GM23338 (cell line): ENCODE results near the gene ZNF527. TPM values are rescaled to one million over a fixed set of nuclear protein-coding genes. Genes with fewer than 3 reads are reported as not detected.

Experiments used
- ATAC-seq: fragments of 200-7000 bp; cut with Tn5 transposase; 3 replicates; pipeline ENCODE4 v1.9.1; 2020
- DNase-seq: peaks from one replicate; pipeline ENCODE4 v3.0.0-alpha.2; 2015; ENCODE audit warnings: low spot score
- H2AFZ ChIP-seq: fragments of 200-600 bp; sonication (generic); 2 replicates; pipeline ENCODE4 v1.8.0; 2016; ENCODE audit warnings: antibody characterized with exemption, mild to moderate bottlenecking, moderate library complexity
- H3F3A ChIP-seq: fragments of 200-600 bp; sonication (generic); replicated peaks from 2 replicates; pipeline ENCODE4 v1.8.0; 2017; ENCODE audit warnings: antibody characterized with exemption, mixed run types, low read depth
- H3K27ac ChIP-seq: fragments of 200-600 bp; sonication (generic); 2 replicates; pipeline ENCODE4 v1.6.1; 2016; ENCODE audit warnings: low read depth
- H3K27me3 ChIP-seq: fragments of 200-600 bp; sonication (generic); 2 replicates; pipeline ENCODE4 v1.8.0; 2016; ENCODE audit warnings: mild to moderate bottlenecking, mixed run types, moderate library complexity; ENCODE audit not compliant: insufficient read depth
- H3K36me3 ChIP-seq: fragments of 200-600 bp; sonication (generic); 2 replicates; pipeline ENCODE4 v1.8.0; 2016; ENCODE audit warnings: mild to moderate bottlenecking; ENCODE audit not compliant: insufficient read depth
- H3K4me1 ChIP-seq: fragments of 200-600 bp; sonication (generic); 2 replicates; pipeline ENCODE4 v1.8.0; 2016; ENCODE audit warnings: mild to moderate bottlenecking, moderate library complexity; ENCODE audit not compliant: insufficient read depth
- H3K4me2 ChIP-seq: fragments of 200-600 bp; sonication (generic); 2 replicates; pipeline ENCODE4 v1.7.1; 2017; ENCODE audit warnings: mixed run types
- H3K4me3 ChIP-seq: fragments of 200-600 bp; sonication (generic); 2 replicates; pipeline ENCODE4 v1.6.1; 2016; ENCODE audit warnings: mixed run types
- H3K79me2 ChIP-seq: fragments of 200-600 bp; sonication (generic); replicated peaks from 2 replicates; pipeline ENCODE4 v1.8.0; 2017; ENCODE audit warnings: mild to moderate bottlenecking; ENCODE audit not compliant: insufficient read depth
- H3K9me2 ChIP-seq: fragments of 200-600 bp; sonication (generic); 2 replicates; pipeline ENCODE4 v1.8.0; 2017; ENCODE audit not compliant: insufficient read depth
- H4K20me1 ChIP-seq: fragments of 200-600 bp; sonication (generic); replicated peaks from 2 replicates; pipeline ENCODE4 v1.8.0; 2017; ENCODE audit warnings: mild to moderate bottlenecking; ENCODE audit not compliant: insufficient read depth
- H3K27ac Mint-ChIP-seq: 2 replicates; pipeline ENCODE4 v1.8.0; 2020; ENCODE audit warnings: inconsistent platforms, mild to moderate bottlenecking, moderate library complexity, mixed read lengths
- H3K27me3 Mint-ChIP-seq: 3 replicates; pipeline ENCODE4 v1.8.0; 2022; ENCODE audit warnings: low read depth, mild to moderate bottlenecking, moderate library complexity, mixed read lengths, inconsistent platforms; ENCODE audit not compliant: insufficient read depth, poor library complexity
- H3K36me3 Mint-ChIP-seq: 3 replicates; pipeline ENCODE4 v1.8.0; 2021; ENCODE audit warnings: low read depth, mild to moderate bottlenecking, inconsistent platforms, moderate library complexity, mixed read lengths
- H3K4me1 Mint-ChIP-seq: 3 replicates; pipeline ENCODE4 v1.8.0; 2020; ENCODE audit warnings: mild to moderate bottlenecking, inconsistent platforms, mixed read lengths
- H3K4me3 Mint-ChIP-seq: 3 replicates; pipeline ENCODE4 v1.8.0; 2021; ENCODE audit warnings: moderate library complexity, mild to moderate bottlenecking, inconsistent platforms, mixed read lengths
- H3K9me3 Mint-ChIP-seq: 3 replicates; pipeline ENCODE4 v1.8.0; 2020; ENCODE audit warnings: moderate library complexity, mild to moderate bottlenecking, inconsistent platforms, mixed read lengths
- EZH2 ChIP-seq: fragments of 200-600 bp; sonication (generic); IDR thresholded peaks from one replicate; pipeline ENCODE4 v1.8.0; 2017; ENCODE audit warnings: antibody characterized with exemption, mild to moderate bottlenecking, low read depth; ENCODE audit not compliant: unreplicated experiment
- EZH2phosphoT487 ChIP-seq: fragments of 200-600 bp; sonication (generic); IDR thresholded peaks from one replicate; pipeline ENCODE4 v1.8.1; 2018; ENCODE audit warnings: antibody characterized with exemption; ENCODE audit not compliant: unreplicated experiment
- JUNB ChIP-seq: IDR thresholded peaks from one replicate; pipeline ENCODE4 v1.6.1; 2016; ENCODE audit warnings: antibody characterized with exemption; ENCODE audit not compliant: unreplicated experiment
- POLR2AphosphoS5 ChIP-seq: IDR thresholded peaks from 2 replicates; pipeline ENCODE4 v1.6.1; 2016; ENCODE audit warnings: antibody characterized with exemption, low read depth
- ZNF114 ChIP-seq: fragments of 250-450 bp; sonication (Bioruptor Pico); IDR thresholded peaks from 2 replicates; pipeline ENCODE4 v1.5.0; 2020; ENCODE audit warnings: mild to moderate bottlenecking, moderate library complexity
- polyA plus RNA-seq: library from polyadenylated mRNA; unstranded; fragments of >200 nt; fragmentation: Nextera tagmentation; extraction: Ambion mirVana; gene quantifications from 2 replicates; pipeline ENCODE4 v1.2.1, GENCODE V29; 2016
- total RNA-seq: library from RNA; depleted of rRNA; stranded (reverse); fragments of >200 nt; shearing (Covaris generic); gene quantifications from 2 replicates; pipeline ENCODE4 v1.2.3, GENCODE V29; 2014; rRNA removed
- TF ChIP-seq, protein P1 (sequence below), 2 experiments: fragments of 200-600 bp in 1 of 2; sonication (generic) in 1 of 2; conservative IDR thresholded peaks; 2 replicates each; pipeline versions ENCODE4 v1.5.1 to v1.6.1; 2016 to 2017; ENCODE audit warnings: antibody characterized with exemption in 2 of 2, low read depth in 2 of 2, mild to moderate bottlenecking in 2 of 2, moderate library complexity in 1 of 2

ZNF527 gene
- total and polyA plus RNA-seq, 2 experiments from 2014 or later, result 0.97 to 7.9 TPM

DNA sequence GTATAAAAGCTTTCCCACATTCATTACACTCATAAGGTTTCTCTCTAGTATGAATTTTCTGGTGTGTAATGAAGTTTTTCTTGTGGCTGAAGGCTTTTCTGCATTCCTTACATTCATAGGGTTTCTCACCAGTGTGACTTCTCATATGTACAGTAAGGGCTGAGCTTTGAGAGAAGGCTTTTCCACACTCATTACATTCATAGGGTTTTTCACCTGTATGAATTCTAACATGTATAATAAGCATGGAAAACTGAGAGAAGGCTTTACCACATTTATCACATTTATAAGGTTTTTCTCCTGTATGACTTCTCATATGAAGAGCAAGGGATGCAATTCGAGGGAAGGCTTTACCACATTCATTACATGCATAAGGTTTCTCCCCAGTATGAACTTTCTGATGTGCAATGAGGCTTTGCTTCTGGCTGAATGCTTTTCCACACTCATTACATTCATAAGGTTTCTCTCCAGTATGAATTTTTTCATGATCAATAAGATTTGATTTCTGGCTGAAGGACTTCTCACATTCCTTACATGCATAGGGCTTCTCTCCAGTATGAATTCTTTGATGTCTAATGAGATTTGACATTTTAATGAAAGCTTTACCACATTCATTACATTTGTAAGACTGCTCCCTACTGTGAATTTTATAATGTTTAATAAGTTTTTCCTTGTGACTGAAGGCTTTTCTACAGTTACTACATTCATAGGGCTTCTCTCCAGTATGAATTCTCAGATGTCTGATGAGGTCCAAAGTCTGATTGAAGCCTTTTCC, 42.6 kb downstream of the ZNF527 start:
- H3K4me1 Mint-ChIP-seq, result no peaks in the 10 kb centered on the region
- TF ChIP-seq ZNF114, result no peak
- no peak for TF ChIP-seq EZH2
- no peak for TF ChIP-seq EZH2phosphoT487
- TF ChIP-seq, protein P1, sequence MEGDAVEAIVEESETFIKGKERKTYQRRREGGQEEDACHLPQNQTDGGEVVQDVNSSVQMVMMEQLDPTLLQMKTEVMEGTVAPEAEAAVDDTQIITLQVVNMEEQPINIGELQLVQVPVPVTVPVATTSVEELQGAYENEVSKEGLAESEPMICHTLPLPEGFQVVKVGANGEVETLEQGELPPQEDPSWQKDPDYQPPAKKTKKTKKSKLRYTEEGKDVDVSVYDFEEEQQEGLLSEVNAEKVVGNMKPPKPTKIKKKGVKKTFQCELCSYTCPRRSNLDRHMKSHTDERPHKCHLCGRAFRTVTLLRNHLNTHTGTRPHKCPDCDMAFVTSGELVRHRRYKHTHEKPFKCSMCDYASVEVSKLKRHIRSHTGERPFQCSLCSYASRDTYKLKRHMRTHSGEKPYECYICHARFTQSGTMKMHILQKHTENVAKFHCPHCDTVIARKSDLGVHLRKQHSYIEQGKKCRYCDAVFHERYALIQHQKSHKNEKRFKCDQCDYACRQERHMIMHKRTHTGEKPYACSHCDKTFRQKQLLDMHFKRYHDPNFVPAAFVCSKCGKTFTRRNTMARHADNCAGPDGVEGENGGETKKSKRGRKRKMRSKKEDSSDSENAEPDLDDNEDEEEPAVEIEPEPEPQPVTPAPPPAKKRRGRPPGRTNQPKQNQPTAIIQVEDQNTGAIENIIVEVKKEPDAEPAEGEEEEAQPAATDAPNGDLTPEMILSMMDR (conservative IDR thresholded peaks at IDR 0.05; ENCODE audit: low read depth in 2 of 2), result no peak
- no peak for TF ChIP-seq POLR2AphosphoS5
- no peak for TF ChIP-seq JUNB
- no peak overlapping the region for H3K4me2 ChIP-seq
- no peaks in the 10 kb centered on the region for H3F3A ChIP-seq
- no peaks in the 10 kb centered on the region for H4K20me1 ChIP-seq
- H3K4me3 Mint-ChIP-seq, result no peak overlapping the region
- no peaks in the 10 kb centered on the region for H3K79me2 ChIP-seq
- no peaks in the 10 kb centered on the region for H3K9me2 ChIP-seq
- H3K27me3 ChIP-seq, result no peaks in the 10 kb centered on the region
- no peaks in the 10 kb centered on the region for H3K27me3 Mint-ChIP-seq
- H3K36me3 Mint-ChIP-seq, result peaks cover 66% of the 10 kb centered on the region
- peaks cover 96% of the 10 kb centered on the region for H3K9me3 Mint-ChIP-seq
- H3K4me1 ChIP-seq, result no peaks in the 10 kb centered on the region
- no peak for DNase-seq
- no peak for ATAC-seq
- H3K27ac Mint-ChIP-seq, result no peak overlapping the region
- H2AFZ ChIP-seq, result no peak overlapping the region
- no peak overlapping the region; the same call in 1 of the 2 replicates for H3K4me3 ChIP-seq
- H3K36me3 ChIP-seq, result peaks cover 51% of the 10 kb centered on the region
- H3K27ac ChIP-seq, result no peak overlapping the region

Other genes with a start within 250 kb of the ZNF527 start
- gene ZNF585A, start 198.4 kb upstream of the ZNF527 start, total RNA-seq, result 9.8 and 14.7 TPM in 2 replicates
- 35.7 and 36.5 TPM in 2 replicates for gene ZNF585A, start 198.4 kb upstream of the ZNF527 start, polyA plus RNA-seq
- 10.3 and 11.7 TPM in 2 replicates for gene ZNF585B, start 160.6 kb upstream of the ZNF527 start, total RNA-seq
- gene ZNF585B, start 160.6 kb upstream of the ZNF527 start, polyA plus RNA-seq, result 3.6 and 4.0 TPM in 2 replicates
- 4.7 and 6.7 TPM in 2 replicates for gene ZNF383, start 152.9 kb upstream of the ZNF527 start, total RNA-seq
- 1.5 and 3.1 TPM in 2 replicates for gene ZNF383, start 152.9 kb upstream of the ZNF527 start, polyA plus RNA-seq
- gene ZNF569, start 96.3 kb downstream of the ZNF527 start, total RNA-seq, result 17.5 and 18.7 TPM in 2 replicates
- gene ZNF569, start 96.3 kb downstream of the ZNF527 start, polyA plus RNA-seq, result 6.4 and 7.9 TPM in 2 replicates
- 3.5 and 6.8 TPM in 2 replicates for gene ZNF570, start 98.3 kb downstream of the ZNF527 start, total RNA-seq
- gene ZNF570, start 98.3 kb downstream of the ZNF527 start, polyA plus RNA-seq, result 3.4 and 6.6 TPM in 2 replicates
- gene ZNF793, start 135.8 kb downstream of the ZNF527 start, total RNA-seq, result 11.4 and 13.5 TPM in 2 replicates
- 6.8 and 8.0 TPM in 2 replicates for gene ZNF793, start 135.8 kb downstream of the ZNF527 start, polyA plus RNA-seq
- gene ZNF571, start 223.7 kb downstream of the ZNF527 start, total RNA-seq, result 4.4 and 6.3 TPM in 2 replicates
- gene ZNF571, start 223.7 kb downstream of the ZNF527 start, polyA plus RNA-seq, result 5.0 TPM in 2 replicates
- 3.0 TPM in 1 of 2 replicates, not detected in the other for gene ZNF540, start 223.8 kb downstream of the ZNF527 start, total RNA-seq
- gene ZNF540, start 223.8 kb downstream of the ZNF527 start, polyA plus RNA-seq, result not detected in 2 replicates